ENCODE data around the gene CTAGE9. TPM values are rescaled to one million over a fixed set of nuclear protein-coding genes. Genes with fewer than 3 reads are reported as not detected.

CTAGE9 gene
- polyA plus RNA-seq, 1 donor = 0.10 TPM

GRCh38 chr6:131673184-131673583 is 37.6 kb downstream of the CTAGE9 start:
- no peak for DNase-seq (ENCODE audit: low read depth)

- no peak for DNase-seq (ENCODE audit: low read depth)
Measured at GRCh38 chr6:131669891-131670290, 40.9 kb downstream of the CTAGE9 start.

GRCh38 chr6:131663578-131664165 is 47.1 kb downstream of the CTAGE9 start:
- no peak for DNase-seq (ENCODE audit: low read depth)

- DNase-seq (ENCODE audit: low read depth) = no peak
Measured at GRCh38 chr6:131660195-131660594, 50.6 kb downstream of the CTAGE9 start.

Other genes starting within 250 kb of the CTAGE9 start
- gene ARG1, start 137.8 kb downstream of the CTAGE9 start, polyA plus RNA-seq (ENCODE audit: insufficient read length) = 0.44 TPM
- gene MED23, start 82.8 kb downstream of the CTAGE9 start, polyA plus RNA-seq (ENCODE audit: insufficient read length) = 23.7 TPM
- gene ENPP3, start 73.7 kb downstream of the CTAGE9 start, polyA plus RNA-seq (ENCODE audit: insufficient read length) = 0.59 TPM
- gene OR2A4, start 9.6 kb downstream of the CTAGE9 start, polyA plus RNA-seq (ENCODE audit: insufficient read length) = not detected
- gene ENPP1, start 97.0 kb upstream of the CTAGE9 start, polyA plus RNA-seq (ENCODE audit: insufficient read length) = 11.3 TPM
- 27.2 TPM for gene CCN2, start 240.4 kb upstream of the CTAGE9 start, polyA plus RNA-seq (ENCODE audit: insufficient read length)

All from forelimb muscle (tissue), 1 donor.